HUES64 (cell line): ENCODE results near the gene SFRP2.
A peak's percentile ranks its signal among the peaks of the same experiment; 100 is the strongest.

Source experiments
- H3K27ac ChIP-seq: 2 replicates; pipeline ENCODE4 v1.7.0; 2013; ENCODE audit warnings: low read depth, low read length, inconsistent platforms
- H3K27me3 ChIP-seq: 2 replicates; pipeline ENCODE4 v1.6.1; 2013; ENCODE audit warnings: mild to moderate bottlenecking, low read length; ENCODE audit not compliant: insufficient read depth
- H3K36me3 ChIP-seq: 2 replicates; pipeline ENCODE4 v1.6.1; 2013; ENCODE audit warnings: mild to moderate bottlenecking, low read length; ENCODE audit not compliant: insufficient read depth
- H3K4me1 ChIP-seq: 2 replicates; pipeline ENCODE4 v1.6.1; 2013; ENCODE audit warnings: mild to moderate bottlenecking, low read length, moderate library complexity; ENCODE audit not compliant: insufficient read depth
- H3K4me3 ChIP-seq: 2 replicates; pipeline ENCODE4 v1.5.1; 2013; ENCODE audit warnings: mild to moderate bottlenecking, low read length, moderate library complexity
- H3K9ac ChIP-seq: 2 replicates; pipeline ENCODE4 v1.6.1; 2013; ENCODE audit warnings: mild to moderate bottlenecking, low read depth, low read length
- H3K9me3 ChIP-seq: 2 replicates; pipeline ENCODE4 v1.6.1; 2013; ENCODE audit warnings: low read depth, low read length; ENCODE audit not compliant: insufficient read depth
- WGBS: fragments of 150-250, 120-280 bp; methylation state at CpG from one replicate; pipeline ENCODE4 v1.1.7; 2013; ENCODE audit warnings: missing lambda C conversion rate; 5-methylcytosine and 5-hydroxymethylcytosine counted together

SFRP2 gene

GRCh38 chr4:153766758-153767157 is 22.1 kb downstream of the SFRP2 start:
- Histone ChIP-seq H3K9me3 (peaks cover 6% of the 10 kb centered on the region; the same call in 1 of the 2 replicates), H3K4me3 (no peak overlapping the region), H3K4me1 (peaks cover 26% of the 10 kb centered on the region), H3K27ac (no peak overlapping the region), H3K27me3 (no peaks in the 10 kb centered on the region), H3K9ac (no peak overlapping the region), H3K36me3 (no peaks in the 10 kb centered on the region)
- 93% methylated on average over 6 of the region's 6 CpGs for WGBS

GRCh38 chr4:153765894-153766293 is 23.0 kb downstream of the SFRP2 start:
- WGBS = 94% methylated on average over 8 of the region's 8 CpGs
- no peak overlapping the region for H3K27ac ChIP-seq
- peaks cover 4% of the 10 kb centered on the region for H3K27me3 ChIP-seq
- H3K4me3 ChIP-seq = no peak overlapping the region
- 0 out of 2 replicates have a peak, but pooled peaks cover 2% of the 10 kb centered on the region for H3K9me3 ChIP-seq
- peaks cover 26% of the 10 kb centered on the region for H3K4me1 ChIP-seq
- no peak overlapping the region for H3K9ac ChIP-seq
- H3K36me3 ChIP-seq = no peaks in the 10 kb centered on the region

- H3K4me3 ChIP-seq = no peak overlapping the region
- 69% methylated on average over 5 of the region's 5 CpGs for WGBS
- no peak overlapping the region for H3K9ac ChIP-seq
- H3K27me3 ChIP-seq = peaks cover 11% of the 10 kb centered on the region
- no peaks in the 10 kb centered on the region for H3K9me3 ChIP-seq
- peak overlapping the region; percentile 26; the same call in 1 of the 2 replicates for H3K27ac ChIP-seq
- peaks cover 26% of the 10 kb centered on the region for H3K4me1 ChIP-seq
- H3K36me3 ChIP-seq = no peaks in the 10 kb centered on the region
These were observed 24.1 kb downstream of the SFRP2 start for GRCh38 chr4:153764601-153765368.

DNA sequence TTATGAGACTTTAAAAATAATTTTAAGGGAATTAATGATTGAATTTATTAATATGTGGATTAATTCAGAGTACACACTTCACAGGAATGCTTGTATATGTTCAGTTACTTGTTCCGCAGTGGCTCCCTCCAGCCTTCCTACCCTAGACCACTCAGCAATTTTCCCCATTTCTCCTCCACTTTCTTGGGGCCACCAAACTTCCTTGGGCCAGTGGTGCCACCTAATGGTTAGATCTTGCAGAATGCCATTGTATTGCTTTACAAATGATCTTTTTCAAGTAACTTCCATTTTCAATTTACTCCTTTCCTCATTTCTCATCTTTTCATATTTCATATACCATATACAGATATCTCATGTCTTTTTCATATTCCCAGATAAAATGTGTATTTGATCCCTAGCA is 25.5 kb downstream of the SFRP2 start:
- Histone ChIP-seq H3K4me3 (no peak overlapping the region), H3K4me1 (peaks cover 28% of the 10 kb centered on the region), H3K27me3 (peaks cover 19% of the 10 kb centered on the region), H3K27ac (no peak overlapping the region; the same call in 1 of the 2 replicates), H3K9me3 (no peaks in the 10 kb centered on the region), H3K9ac (no peak overlapping the region), H3K36me3 (no peaks in the 10 kb centered on the region)
- WGBS = 87% methylated on average over 1 of the region's 1 CpG

DNA sequence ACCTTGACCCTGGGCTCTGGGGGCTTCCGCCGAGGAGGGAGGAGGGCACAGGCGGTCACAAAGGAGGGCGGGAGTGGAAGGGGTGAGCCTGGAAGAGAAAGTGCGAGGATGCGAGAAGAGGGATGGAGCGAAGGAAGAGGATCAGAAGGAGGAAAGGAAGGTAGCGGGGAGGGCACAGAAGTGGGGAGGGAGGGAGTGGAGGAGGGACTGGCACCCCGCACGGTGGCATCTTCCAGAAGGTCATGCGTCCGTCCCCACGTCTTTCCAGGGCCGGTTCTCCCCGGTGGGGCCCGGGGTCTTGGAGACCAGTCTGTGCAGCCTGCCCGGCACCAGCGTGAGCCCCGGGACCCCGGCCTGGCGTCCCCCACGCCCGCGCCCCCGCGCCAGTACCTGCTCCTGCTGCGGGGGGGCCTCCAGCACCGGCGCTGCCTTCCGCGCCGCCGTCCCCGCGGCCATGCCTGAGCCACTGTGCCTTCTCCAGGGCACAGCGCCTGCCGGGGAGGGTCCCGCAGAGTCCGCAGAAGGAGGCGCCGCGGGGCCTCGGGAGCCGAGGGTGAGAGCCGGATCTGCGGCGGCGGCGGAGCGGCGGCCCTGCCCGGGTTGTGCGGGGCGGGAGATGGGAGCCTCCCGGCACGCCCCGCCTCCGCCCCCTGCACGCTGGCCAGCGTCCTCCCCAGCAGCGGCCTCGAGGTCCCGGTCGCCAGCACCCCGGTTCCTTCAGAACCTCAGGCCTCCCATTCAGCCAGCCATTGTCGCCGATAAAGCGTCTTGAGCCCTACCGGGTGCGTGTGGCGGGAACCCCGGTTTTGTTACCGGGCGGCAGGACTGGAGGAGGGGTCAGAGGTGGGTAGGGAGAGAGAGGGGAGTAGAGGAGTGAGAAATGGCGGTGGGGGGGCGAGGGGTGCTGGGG is 29.2 kb downstream of the SFRP2 start, which contains the start of gene RNF175:
TSS of gene RNF175 (minus strand) at position 618 of the 910 bp plus-strand sequence. CDS start at position 456, 162 bp downstream.
- Histone ChIP-seq H3K9ac (peak within 1 kb of the TSS; percentile 79), H3K36me3 (no peaks in the 10 kb centered on the region), H3K4me1 (peaks cover 30% of the 10 kb centered on the region), H3K4me3 (peak within 1 kb of the TSS; percentile 70), H3K27me3 (peaks cover 27% of the 10 kb centered on the region), H3K27ac (0 out of 2 replicates have a peak within 1 kb of the TSS, but pooled peaks have one; percentile 17), H3K9me3 (no peaks in the 10 kb centered on the region)
- under 1% methylated on average over 76 of the region's 76 CpGs for WGBS

DNA sequence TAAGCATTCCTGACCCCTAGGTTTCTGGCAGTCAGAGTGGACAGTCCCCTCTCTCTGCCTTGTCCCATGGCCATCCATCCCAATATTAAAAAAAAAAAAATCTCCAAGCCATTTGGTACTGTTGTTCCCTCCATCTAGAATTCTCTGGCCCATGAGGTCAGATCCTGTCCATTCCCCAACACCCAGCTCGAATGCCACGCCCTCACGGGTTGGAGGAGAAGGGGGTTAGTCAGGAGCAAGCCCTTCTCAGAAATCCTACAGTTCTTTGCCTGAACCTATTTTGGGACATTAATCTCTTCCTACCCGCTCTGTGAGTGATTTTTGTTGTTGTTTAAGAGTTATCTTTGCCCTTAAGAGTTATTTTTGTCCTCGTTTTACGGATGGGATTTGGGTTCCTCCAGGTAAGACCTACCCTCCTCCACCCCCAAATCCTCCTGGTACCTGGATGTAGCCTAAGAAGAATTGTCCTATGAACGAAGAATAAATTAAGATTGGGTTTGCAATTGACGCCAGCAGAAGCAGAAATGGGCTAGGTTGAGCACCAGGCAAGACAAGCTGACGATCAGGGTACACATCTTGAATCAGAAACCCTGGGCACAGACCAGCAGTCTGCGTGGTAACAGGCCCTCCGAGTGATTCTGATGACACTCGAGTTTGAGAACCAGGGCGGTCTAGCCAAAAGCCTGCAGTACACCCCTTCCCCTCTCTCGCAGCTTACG is 30.0 kb downstream of the SFRP2 start:
- peak overlapping the region; percentile 79; the same call in 1 of the 2 replicates for H3K9ac ChIP-seq
- H3K36me3 ChIP-seq = no peaks in the 10 kb centered on the region

GRCh38 chr4:153758136-153758535 is 30.7 kb downstream of the SFRP2 start:
- Histone ChIP-seq H3K27me3 (peaks cover 27% of the 10 kb centered on the region), H3K27ac (no peak overlapping the region), H3K9ac (no peak overlapping the region), H3K4me1 (peaks cover 18% of the 10 kb centered on the region), H3K9me3 (no peaks in the 10 kb centered on the region), H3K4me3 (0 out of 2 replicates have a peak overlapping the region, but pooled peaks have one; percentile 70), H3K36me3 (no peaks in the 10 kb centered on the region)
- WGBS = 11% methylated on average over 2 of the region's 2 CpGs

More for the DNA sequence above, 30.0 kb downstream of the SFRP2 start:
- Histone ChIP-seq H3K27ac (no peak overlapping the region), H3K4me1 (peaks cover 22% of the 10 kb centered on the region), H3K9me3 (no peaks in the 10 kb centered on the region), H3K4me3 (peak overlapping the region; percentile 70), H3K27me3 (peaks cover 27% of the 10 kb centered on the region)
- WGBS = 12% methylated on average over 12 of the region's 15 CpGs

GRCh38 chr4:153757407-153757806 is 31.5 kb downstream of the SFRP2 start:
- Histone ChIP-seq H3K4me3 (no peak overlapping the region), H3K36me3 (no peaks in the 10 kb centered on the region), H3K4me1 (peaks cover 18% of the 10 kb centered on the region), H3K9me3 (no peaks in the 10 kb centered on the region), H3K27ac (no peak overlapping the region), H3K9ac (no peak overlapping the region), H3K27me3 (peaks cover 27% of the 10 kb centered on the region)
- WGBS = 71% methylated on average over 1 of the region's 1 CpG

DNA sequence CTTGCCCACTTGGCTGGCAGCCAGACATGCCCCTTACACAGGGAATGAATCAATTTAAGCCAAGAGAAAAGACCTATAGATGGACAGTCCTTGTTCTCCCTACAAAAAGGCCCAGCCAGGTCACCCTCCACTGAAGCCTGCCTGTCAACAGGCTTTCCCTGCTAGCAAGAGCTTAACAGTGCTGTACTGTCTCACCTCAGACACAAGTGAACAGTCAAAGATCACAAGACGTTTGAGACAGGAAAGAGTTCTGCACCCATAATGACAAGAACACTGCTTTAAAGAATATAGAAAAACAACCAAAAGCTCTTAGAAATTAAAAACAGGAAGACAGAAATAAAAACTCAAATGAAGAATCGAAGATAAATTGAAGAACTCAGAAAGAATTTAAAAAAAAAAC is 33.7 kb downstream of the SFRP2 start:
- no peak overlapping the region for H3K9ac ChIP-seq
- H3K27ac ChIP-seq = no peak overlapping the region

GRCh38 chr4:153750197-153750817 is 38.6 kb downstream of the SFRP2 start:
- no peaks in the 10 kb centered on the region for H3K27me3 ChIP-seq
- H3K27ac ChIP-seq = no peak overlapping the region
- 38% methylated on average over 4 of the region's 5 CpGs for WGBS
- H3K9me3 ChIP-seq = no peaks in the 10 kb centered on the region
- H3K36me3 ChIP-seq = no peaks in the 10 kb centered on the region
- H3K9ac ChIP-seq = no peak overlapping the region
- H3K4me3 ChIP-seq = no peak overlapping the region
- no peaks in the 10 kb centered on the region for H3K4me1 ChIP-seq

More for the DNA sequence above, 33.7 kb downstream of the SFRP2 start:
- WGBS = 82% methylated on average over 1 of the region's 2 CpGs
- Histone ChIP-seq H3K9me3 (no peaks in the 10 kb centered on the region), H3K4me1 (peaks cover 18% of the 10 kb centered on the region), H3K27me3 (peaks cover 17% of the 10 kb centered on the region), H3K4me3 (no peak overlapping the region), H3K36me3 (no peaks in the 10 kb centered on the region)
